Heart left ventricle (tissue), 13 donors: ENCODE data around the gene GGT1.
"Not testable (repeated sequence)": the region's sequence is repeated elsewhere in the genome, so short reads cannot be mapped to it uniquely, and the experiment has no call there.

ENCODE experiments used
- POLR2A ChIP-seq, 2 donors: fragments of 450-650 bp; IDR thresholded peaks; one replicate each; pipeline ENCODE4 v1.6.1; 2017; ENCODE audit warnings: antibody characterized with exemption in 2 of 2, mild to moderate bottlenecking in 2 of 2, moderate library complexity in 2 of 2
- TF ChIP-seq, protein P1 (sequence below), 12 donors: fragments of 200-600 bp; sonication (generic) in 4 of 12; IDR thresholded peaks; one replicate each; pipeline versions ENCODE4 v1.5.0 to v1.8.0; 2018 to 2022; ENCODE audit warnings: antibody characterized with exemption in 12 of 12, mild to moderate bottlenecking in 5 of 12
- donor health status: ischemic (EF 13 %, LVEDD 7.1; RV severe dilation, severe dysfunction).
- donor health status: DM: no; HTN: yes; CAD: no.
- donor health status: DM: no; HTN: no; CAD: no.
- donor health status: ischemic (EF 25% LVEDD 6.9; RV normal size, moderate dysfunction).
- donor health status: ischemic (EF 25% LVEDD 5.7; RV mildly dilated, moderate dysfunction).
- donor health status: ischemic (EF 35%, LVEDD 5.7; RV mildly dilated, moderate dysfunction).
- donor health status: nonischemic (EF 11% LVEDD 7.7; RV severe dilation, severe dysfunction).
- donor health status: DM: yes; HTN: yes; CAD: no.
- donor health status: PGD.
- donor health status: ischemic (EF 29% LVEDD 5.4; RV normal size, mild dysfunction).
- donor health status: nonischemic (EF 23%, LVEDD 6.1; RV moderate dilation, normal function).

DNA sequence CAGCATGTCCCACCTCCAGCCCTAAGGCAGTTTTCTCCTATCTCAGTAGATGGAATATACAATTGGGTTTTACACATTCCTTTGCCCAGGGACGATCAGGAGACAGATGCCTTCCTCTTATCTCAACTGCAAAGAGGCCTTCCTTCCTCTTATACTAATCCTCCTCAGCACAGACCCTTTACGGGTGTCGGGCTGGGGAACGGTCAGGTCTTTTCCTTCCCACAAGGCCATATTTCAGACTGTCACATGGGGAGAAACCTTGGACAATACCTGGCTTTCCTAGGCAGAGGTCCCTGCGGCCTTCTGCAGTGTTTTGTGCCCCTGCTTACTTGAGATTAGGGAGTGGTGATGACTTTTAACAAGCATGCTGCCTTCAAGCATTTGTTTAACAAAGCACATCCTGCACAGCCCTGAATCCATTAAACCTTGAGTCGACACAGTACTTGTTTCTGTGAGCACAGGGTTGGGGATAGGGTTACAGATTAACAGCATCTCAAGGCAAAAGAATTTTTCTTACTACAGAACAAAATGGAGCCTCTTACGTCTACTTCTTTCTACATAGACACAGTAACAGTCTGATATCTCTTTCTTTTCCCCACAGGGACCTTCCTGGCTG, 27.9 kb downstream of the GGT1 start:
- TF ChIP-seq POLR2A (IDR thresholded peaks at IDR 0.05): not testable (repeated sequence)
- TF ChIP-seq, protein P1, sequence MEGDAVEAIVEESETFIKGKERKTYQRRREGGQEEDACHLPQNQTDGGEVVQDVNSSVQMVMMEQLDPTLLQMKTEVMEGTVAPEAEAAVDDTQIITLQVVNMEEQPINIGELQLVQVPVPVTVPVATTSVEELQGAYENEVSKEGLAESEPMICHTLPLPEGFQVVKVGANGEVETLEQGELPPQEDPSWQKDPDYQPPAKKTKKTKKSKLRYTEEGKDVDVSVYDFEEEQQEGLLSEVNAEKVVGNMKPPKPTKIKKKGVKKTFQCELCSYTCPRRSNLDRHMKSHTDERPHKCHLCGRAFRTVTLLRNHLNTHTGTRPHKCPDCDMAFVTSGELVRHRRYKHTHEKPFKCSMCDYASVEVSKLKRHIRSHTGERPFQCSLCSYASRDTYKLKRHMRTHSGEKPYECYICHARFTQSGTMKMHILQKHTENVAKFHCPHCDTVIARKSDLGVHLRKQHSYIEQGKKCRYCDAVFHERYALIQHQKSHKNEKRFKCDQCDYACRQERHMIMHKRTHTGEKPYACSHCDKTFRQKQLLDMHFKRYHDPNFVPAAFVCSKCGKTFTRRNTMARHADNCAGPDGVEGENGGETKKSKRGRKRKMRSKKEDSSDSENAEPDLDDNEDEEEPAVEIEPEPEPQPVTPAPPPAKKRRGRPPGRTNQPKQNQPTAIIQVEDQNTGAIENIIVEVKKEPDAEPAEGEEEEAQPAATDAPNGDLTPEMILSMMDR (IDR thresholded peaks at IDR 0.05): not testable (repeated sequence)
